ENCODE measurements around the gene DNAJC13.

DNAJC13 gene

DNA sequence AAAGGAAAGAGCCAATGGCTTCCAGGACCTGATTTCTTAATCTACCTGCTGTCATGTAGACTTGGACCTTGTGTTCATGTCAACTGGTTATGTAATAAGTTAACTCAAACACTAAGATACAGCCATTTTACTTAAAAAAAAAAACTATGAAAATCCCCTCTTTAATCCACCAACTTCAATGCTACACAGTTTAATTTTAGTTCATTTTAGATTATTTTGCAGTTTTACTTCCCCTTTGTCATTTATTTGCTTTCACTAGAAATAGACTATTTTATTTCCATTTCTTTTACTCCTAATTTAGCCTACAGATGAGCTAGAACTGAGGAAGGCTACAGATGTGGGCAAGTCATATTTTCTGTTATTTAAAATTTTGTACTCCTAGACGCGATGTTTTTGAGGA lies 10.7 kb upstream of the DNAJC13 start:
- DNase-seq (ENCODE audit: low read depth in 2 of 2) = no peak

DNA sequence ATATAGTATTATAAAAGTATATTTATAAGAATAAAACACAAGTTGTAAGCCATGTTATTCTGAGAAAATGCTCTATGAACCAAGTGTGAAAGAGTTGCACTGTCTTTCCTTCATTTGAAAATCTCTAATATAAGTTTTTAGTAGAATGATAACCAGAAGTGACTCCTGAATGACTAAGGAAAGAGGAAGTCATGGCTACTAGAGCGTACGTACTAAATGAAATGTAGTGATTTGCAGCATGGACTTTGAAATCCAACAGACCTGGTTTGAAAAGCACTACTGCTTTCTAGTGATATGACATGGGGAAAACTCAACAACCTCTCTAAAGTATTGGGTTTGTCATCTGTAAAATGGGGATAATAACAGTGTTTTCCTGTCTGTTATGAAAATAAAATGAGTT lies 10.3 kb upstream of the DNAJC13 start:
- no peak for DNase-seq (ENCODE audit: low read depth in 2 of 2)

DNA sequence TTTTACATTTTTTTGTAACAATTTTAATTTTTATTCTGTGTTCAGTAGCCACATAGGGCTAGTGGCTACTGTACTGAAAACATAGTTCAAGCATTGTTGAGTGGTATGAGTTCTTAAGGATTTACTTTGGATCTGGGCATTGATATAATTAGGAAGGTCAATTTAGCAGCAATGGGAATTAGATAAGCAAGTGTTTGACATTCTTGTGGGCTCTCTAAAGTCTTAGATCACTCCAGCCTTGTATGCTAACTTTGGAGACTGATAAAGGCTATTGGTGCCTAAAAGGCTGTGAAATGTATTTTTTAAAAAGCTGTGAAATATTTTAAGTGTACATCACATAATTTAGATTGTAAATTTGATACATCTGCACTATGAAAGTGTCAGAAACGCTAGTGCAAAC lies 2.5 kb upstream of the DNAJC13 start:
- DNase-seq (ENCODE audit: low read depth in 2 of 2) = no peak

DNA sequence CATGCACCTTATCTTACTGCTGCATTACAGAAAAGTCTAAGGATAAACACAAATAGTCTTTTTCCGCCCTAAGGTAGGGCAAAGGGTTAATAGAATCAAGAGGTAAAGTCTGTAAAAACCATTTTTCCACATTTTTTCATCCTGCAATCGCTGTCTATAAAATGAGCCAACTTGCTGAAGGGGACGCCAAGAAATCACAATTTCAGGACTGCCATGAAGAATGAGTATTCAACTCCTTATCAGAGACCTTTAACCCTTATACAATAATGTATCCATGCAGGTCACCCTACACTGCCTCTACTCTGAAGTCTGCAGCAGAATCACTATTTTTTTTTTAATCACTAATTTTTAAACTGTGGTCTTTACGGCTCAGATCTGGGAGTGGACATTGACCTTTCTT lies 1.1 kb upstream of the DNAJC13 start:
- no peak for DNase-seq (ENCODE audit: low read depth in 2 of 2)

DNA sequence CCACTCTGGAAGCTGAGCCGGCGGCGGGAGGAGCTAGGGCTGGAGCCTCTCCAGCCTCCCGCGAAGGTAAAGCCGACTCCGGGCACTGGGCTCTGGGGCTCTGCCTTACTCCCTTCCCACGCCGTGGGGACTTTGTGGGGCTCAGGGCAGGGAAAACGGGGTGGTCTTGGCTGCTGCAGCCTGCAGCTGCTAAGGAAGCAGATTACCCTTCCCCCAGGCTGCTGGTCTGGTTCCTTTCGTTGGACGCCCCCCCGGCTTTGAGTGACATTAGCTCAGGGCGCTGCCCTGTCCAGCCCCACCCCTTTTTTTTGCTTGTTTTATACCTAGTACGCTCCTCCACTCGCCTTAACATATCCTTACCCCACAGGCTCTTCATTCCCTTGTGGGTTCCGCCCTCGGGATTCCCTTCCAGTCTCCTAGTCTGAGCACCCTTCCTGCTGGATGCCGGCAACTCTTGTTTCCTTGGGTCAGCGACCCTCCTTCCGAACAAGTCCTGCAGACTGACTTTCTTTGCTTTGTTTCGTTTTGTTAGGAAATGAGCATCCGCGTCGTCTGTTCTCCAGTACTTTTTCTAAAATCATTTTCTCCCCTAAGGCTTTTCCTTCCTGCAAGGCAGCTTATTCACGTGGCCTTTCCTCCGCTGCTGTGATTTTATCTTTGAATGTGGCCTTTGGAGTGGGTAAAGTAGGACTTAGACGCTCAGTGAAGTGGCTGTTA lies 551 bp downstream of the DNAJC13 start:
- DNase-seq (ENCODE audit: low read depth in 2 of 2) = no peak

DNA sequence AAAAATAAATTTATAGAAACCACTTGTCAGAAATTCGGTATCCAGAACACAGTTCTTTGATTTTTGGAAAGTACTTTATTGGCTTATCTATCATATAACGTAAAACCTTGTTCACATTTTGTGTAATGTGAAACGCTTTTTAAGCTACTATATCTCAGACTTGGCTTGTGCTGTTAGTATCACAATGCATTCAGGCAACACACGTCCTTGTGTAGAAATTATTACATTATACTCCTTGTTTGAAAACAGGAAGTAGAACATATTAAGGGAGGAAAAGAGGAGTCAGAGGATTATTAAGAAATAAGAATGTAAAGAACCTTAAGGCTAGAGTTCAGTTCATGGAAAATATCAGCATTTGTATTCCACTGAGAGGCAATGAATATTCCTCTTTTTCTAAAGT lies 1.6 kb downstream of the DNAJC13 start:
- no peak for DNase-seq (ENCODE audit: low read depth in 2 of 2)

DNA sequence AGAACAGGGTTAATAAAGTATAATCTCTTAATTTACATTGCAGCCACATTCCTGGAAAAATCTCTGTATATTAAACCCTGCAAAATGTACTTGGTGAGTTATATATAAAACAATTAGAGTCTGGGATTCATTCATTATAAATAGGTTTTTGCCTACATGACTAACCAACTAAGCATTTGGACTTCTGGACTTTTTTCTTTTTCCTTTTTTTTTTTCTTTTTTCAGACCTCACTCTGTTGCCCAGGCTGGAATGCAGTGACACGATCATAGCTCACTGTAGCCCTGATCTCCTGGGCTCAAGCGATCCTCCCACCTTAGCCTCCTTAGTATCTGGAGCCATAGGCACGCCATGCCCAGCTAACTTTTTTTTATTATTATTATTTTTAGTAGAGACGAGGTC lies 4.5 kb downstream of the DNAJC13 start:
- no peak for DNase-seq (ENCODE audit: low read depth in 2 of 2)

DNA sequence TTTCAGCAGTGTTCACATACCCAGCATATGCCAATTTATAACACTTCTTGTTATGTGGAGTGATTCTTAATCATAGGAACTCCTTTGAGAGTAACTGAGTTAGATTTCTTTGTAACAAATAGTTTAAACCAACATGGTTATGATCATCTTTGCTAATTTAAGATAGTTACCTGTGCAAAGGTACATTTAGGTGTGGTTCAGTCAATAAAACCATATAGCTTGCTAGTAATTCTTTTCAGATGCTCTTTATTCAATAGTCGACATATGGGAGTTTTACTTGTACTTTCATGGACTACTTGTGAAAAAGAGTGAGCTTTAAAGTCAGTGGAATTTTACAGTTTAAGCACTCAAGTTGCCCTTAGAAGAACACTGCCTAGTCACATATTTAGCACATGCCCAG lies 5.2 kb downstream of the DNAJC13 start:
- no peak for DNase-seq (ENCODE audit: low read depth in 2 of 2)

DNA sequence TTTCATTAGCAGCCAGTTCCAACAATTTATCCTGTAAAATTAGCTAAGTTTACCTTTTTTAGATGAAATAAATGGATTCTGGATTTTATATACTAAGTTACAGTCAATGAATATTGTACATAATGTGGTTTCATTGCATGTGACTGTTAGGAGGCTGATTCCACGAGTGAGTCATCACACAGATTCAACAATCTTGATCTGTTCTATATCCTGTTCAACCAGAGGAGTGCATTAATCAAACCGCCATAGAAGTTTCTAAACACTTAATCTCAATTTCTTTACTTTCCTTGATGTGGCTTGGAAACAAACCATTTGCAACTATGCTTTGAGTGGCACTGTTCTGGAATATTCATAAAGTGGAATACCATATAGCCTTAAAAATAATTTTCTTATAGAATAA lies 15.3 kb downstream of the DNAJC13 start:
- DNase-seq (ENCODE audit: low read depth in 2 of 2) = no peak

DNA sequence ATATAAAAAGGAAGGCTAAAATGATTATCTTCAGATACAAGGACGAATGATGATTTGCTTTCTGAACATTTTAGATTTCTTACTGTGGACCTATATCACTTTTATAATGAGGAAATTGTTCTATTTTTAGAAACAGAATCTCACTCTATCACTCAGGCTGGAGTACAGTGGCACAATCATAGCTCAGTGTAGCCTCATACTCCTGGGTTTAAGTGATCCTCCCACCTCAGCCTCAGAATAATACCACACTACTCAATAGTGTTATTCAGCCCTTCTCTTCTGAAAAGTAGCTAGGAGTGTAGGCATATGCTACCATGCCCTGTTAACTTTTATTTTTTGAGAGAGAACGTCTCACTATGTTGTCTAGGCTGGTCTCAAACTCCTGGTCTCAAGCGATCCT lies 15.8 kb downstream of the DNAJC13 start:
- DNase-seq (ENCODE audit: low read depth in 2 of 2) = no peak

DNA sequence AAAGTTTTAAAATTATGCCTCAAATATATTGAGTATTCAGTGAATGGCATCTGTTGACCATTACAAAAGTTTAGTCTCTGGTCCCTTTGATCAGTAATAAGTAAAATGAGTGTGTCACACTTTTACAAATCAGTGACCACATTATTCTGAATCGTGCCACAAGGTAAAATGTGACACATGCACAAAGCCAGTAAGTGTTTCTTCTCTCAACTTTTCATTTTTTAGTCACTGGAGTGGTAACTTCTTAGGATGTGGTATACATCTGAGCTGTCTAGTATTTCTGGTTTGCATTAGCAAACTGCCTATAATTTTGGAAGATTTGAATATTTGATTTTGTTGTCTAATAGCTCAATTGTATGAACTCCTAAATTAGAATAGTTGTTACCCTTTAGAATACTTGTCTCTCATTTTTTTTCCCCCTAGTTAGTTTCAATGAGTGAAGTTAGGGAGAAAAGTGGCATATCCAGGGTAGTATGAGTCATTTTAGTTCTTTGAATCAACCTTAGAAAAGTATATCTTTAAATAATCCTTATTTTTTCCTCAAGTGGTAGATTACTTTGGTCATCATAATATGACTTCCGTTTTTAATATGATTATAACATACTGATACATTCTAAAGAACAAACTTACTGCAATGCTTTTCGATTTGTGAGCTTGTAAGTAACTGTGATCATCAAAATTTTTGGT lies 18.1 kb downstream of the DNAJC13 start:
- DNase-seq (ENCODE audit: low read depth in 2 of 2) = no peak

DNA sequence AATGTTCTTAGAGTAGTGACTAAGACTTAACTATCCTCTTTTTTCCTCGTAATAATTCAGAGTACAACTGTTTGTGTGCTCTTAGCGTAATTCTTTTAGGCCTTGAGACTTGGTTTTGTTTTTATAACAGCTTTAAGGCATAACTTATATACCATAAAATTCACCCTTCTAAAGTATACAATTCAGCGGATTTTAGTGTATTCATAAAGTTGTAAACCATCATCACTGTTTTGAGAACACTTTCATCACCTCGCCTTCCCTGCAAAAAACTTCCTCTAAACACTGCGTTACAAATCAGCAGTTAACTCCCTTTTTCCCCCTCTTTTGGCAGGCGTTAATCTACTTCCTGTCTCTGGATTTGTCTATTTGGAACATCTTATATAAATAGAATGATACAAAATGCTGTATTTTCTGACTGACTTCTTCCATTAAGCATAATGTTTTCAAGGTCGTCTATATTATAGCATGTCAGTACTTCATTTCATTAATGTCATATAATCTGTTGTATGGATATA lies 18.7 kb downstream of the DNAJC13 start:
- no peak for DNase-seq (ENCODE audit: low read depth in 2 of 2)

DNA sequence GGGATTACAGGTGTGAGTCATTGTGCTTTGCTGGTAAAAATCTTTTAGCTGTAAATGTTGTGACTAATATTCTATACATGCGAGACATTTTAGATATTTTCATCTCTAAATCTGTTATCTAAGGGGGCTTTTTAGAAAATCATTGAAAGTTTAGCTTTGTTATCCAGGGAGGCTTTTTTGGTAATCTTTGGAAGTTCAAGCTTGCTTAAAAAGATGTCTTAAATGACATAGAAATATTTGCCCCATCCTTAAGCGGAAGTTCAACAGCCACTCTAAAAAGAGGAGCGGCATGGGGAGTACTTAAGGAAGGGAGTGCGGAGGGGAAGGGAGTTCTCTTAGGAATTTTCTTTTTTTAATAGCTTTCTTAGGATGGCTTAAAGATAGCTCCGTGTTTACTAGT lies 26.1 kb downstream of the DNAJC13 start:
- no peak for DNase-seq (ENCODE audit: low read depth in 2 of 2)

DNA sequence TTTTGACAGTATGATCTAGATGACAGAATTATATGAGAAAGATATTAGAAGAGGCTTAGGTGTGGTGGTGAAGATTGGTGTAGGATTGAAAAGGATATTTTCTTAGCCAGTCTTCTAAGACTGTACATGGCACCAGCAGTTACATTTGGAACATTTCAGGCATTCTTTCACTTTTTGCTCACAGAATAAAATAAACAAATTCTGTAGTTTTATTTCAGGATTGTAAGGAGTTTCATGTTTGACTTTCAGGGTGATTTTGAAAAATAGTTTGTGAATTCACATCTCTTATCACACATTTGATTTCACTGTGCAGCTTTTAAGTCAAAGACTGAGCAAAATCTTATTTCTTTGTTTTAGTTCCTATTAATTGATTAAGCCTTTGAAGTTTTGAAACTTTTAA lies 27.1 kb downstream of the DNAJC13 start:
- no peak for DNase-seq (ENCODE audit: low read depth in 2 of 2)

DNA sequence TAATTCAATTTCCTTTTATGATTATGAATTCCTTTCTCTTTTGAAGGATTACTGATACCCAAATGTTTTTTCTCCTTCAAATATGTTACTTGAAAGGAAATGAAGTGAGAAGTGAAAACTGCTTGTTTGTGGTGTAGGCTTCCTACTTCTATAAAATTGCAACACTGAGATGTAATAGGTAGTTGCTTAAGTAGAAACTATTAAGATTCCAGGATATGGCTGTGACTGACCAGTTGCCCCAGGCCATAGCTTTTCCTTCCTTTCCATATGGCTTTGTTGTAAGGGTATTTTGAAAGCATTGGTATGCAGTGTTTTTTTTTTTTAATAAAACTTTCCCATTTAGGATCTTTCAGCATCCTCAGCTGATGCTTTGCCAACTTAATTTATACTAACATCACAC lies 28.5 kb downstream of the DNAJC13 start:
- DNase-seq (ENCODE audit: low read depth in 2 of 2) = no peak

DNA sequence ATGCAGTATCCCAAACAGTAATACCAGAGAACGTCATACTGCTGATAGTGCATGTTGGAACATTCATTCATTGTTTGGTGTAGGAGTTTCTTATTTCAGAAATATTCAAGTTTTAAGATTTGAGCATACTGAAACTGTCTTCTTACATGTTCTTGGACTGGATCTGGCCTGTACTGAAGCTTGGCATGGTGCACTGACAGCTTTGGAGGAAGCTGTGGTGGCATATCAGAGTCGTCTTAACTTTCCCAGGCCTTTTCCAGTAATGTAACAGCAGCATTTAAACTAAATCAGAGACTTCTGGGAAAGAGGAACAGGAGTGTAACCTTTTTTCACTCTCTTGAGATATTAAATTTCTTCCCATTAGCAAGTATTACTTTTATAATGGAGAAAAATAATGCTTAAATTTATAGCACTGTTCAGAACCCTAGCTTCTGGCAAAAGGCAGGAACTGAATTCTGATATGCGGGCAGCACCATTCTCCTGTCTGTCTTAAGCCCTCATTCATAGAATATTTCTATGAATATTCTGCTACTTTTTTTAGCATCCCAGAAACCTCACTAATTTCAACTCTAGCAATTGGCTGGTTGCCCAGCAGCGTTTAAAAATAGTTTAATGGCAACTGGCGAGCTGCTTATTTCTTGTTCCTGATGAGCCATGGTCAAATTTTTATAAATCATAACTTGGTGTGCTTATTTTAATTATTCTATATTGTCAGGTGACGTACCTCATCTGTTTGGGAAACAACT lies 31.1 kb downstream of the DNAJC13 start:
- DNase-seq (ENCODE audit: low read depth in 2 of 2) = no peak

DNA sequence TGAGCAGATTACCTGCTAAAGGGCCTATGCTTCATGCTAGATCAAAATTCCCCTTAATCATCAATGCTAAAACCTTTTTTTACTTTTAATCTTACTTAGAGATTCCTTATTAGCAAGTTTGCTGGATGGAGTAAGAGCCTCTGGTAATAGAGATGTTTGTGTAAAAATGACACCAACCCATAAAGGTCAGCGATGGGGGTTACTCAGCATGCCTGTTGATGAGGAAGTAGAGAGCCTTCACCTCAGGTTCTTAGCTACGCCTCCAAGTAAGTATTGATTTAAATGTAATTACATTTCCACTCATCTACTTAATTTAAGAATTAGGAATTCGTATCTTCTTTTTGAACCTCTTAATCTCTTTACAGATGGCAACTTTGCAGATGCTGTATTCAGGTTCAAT lies 38.8 kb downstream of the DNAJC13 start:
- DNase-seq (ENCODE audit: low read depth in 2 of 2) = no peak

DNA sequence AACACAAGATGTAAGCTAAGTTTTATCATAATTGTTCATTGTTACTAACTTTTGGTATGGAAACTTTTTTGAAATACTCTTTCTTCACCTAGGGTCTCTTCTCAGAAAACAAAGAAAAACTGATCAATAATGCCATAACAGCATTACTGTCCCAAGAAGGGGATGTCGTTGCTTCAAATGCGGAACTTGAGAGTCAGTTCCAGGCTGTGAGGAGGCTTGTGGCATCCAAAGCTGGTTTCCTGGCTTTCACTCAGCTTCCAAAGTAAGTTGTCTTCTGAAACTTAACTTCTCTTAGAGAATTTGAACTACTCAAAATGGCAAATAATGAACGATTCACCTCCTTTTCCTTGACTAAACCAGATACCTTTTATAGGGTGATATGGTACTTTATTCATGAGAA lies 39.3 kb downstream of the DNAJC13 start:
- no peak for DNase-seq (ENCODE audit: low read depth in 2 of 2)

DNA sequence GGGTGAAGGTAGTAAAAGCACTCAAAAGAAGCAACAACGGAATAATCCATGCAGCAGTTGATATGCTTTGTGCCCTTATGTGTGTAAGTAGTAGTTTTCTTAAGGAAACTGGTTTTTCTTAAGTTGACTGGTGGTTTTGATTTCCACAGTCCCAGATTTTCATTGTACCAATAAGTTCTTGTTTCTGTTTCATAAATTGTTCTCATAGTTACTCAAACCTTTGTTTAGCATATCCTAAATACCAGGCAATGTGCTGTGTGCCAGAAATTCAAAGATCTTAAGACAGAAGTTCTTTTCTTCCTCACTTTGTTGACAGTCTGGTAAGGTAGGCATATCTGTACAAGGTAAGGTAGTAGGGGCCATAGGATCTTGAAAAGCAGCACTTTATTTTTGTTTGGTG lies 40.0 kb downstream of the DNAJC13 start:
- DNase-seq (ENCODE audit: low read depth in 2 of 2) = no peak

DNA sequence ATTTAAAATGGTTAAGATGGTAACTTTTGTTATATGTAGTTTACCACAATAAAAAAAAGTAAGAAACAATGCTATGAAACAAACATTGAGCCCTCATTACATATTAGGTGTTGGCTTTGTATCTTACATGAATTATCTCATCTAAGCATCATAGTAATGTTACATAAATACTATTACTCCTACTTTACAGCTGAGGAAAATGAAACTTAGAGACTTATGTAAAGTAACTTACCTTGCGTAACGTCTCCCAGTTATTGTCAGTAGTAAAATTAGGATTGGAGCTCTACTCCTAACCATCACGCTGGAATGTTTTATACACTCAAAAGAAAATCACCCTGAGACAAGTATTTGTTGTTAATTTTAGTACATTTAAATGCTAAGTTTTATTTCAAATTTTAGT lies 42.2 kb downstream of the DNAJC13 start:
- DNase-seq (ENCODE audit: low read depth in 2 of 2) = no peak

DNA sequence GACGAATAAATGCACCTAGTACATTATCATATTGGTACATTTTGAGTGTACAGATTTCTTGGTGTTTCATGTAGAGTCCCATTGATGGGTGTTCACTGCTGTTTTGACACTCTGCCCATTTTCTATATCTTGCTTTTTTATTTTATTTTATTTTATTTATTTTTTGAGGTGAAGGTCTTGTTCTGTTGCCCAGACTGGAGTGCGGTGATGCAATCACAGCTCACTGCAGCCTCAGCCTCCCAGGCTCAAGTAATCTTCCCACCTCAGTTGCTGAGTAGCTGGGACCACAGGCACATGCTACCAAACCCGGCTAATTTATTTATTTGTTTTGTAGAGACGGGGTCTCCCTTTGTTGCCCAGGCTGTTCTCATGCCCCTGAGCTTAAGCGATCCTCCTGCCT lies 44.2 kb downstream of the DNAJC13 start:
- DNase-seq (ENCODE audit: low read depth in 2 of 2) = no peak

DNA sequence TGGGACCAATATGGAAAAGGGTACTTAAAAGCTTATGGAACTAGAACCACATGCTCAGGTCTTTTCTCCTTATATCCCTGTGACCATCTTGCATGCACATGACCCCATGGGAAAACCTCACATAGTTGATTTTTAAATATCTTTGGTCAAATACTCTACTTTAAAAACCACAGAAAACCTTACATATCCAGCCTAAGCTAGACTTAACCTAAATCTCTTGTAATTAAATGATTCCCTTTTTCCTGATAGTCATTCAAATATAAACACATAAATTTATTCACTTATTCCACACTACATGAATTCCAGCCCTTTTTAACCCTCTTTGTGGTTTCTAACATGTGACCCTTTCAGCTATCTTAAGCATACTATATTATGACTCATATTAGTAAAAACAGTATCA lies 46.8 kb downstream of the DNAJC13 start:
- DNase-seq (ENCODE audit: low read depth in 2 of 2) = no peak

DNA sequence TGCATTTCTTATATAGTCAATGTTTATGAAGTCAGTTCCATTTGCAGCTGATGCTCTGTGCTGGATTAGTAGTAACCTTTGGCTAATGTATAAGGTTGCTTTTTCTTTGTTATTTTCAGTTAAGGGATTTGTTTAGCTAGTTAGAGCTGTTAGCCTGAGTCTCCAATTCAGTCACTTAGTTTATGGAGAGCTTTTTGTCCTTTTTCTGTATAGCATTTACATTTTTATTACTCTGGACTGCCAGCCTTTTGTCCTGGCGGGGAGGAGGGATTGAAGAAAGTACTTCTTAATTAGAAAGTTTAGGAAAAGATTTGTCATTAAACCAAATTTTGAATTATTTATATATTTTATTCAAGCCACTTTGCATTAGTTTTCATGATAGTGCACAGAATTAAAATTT lies 52.0 kb downstream of the DNAJC13 start:
- no peak for DNase-seq (ENCODE audit: low read depth in 2 of 2)

All from stimulated activated CD8-positive, alpha-beta memory T cell treated with anti-CD3 and anti-CD28 coated beads, Interleukin-15, amount 100 ng/mL, for 4 hours (primary cell).